OCI-LY7 (cell line): ENCODE measurements around the gene FAAP20. TPM values are rescaled to one million over a fixed set of nuclear protein-coding genes. Genes with fewer than 3 reads are reported as not detected.

Source experiments
- BruUV-seq: library from RNA; stranded (reverse); fragments of 400-500 nt; replicated peaks from 2 replicates; lab custom pipeline; 2021; lab: Mats Ljungman, UMichigan
- CTCF ChIA-PET: fragments of 300-600 bp; sonication (Branson Sonifier 250); formaldehyde crosslinking; loops from one replicate; lab custom pipeline; 2022; ENCODE audit warnings: antibody characterized with exemption; ENCODE audit not compliant: unreplicated experiment; lab: Charles Lee
- POLR2A ChIA-PET: fragments of 300-600 bp; sonication (Branson Sonifier 250); formaldehyde crosslinking; loops from one replicate; lab custom pipeline; 2022; ENCODE audit warnings: antibody characterized with exemption; lab: Charles Lee
- DNase-seq: peaks from one replicate; pipeline ENCODE4 v3.0.0-alpha.2; 2015; ENCODE audit warnings: low spot score
- H2AFZ ChIP-seq: fragments of 200-600 bp; sonication (generic), shearing (Covaris generic); 2 replicates; pipeline ENCODE4 v1.6.1; 2014; ENCODE audit warnings: mild to moderate bottlenecking, antibody characterized with exemption, low read length, moderate library complexity
- H3K27ac ChIP-seq: fragments of 200-600 bp; sonication (generic); 2 replicates; pipeline ENCODE4 v1.5.1; 2014; ENCODE audit warnings: mixed run types, low read depth, mild to moderate bottlenecking, moderate library complexity, low read length, inconsistent platforms; ENCODE audit not compliant: poor library complexity, severe bottlenecking
- H3K36me3 ChIP-seq: fragments of 200-600 bp; sonication (generic); 2 replicates; pipeline ENCODE4 v1.6.1; 2014; ENCODE audit warnings: mild to moderate bottlenecking, antibody characterized with exemption, low read length, moderate library complexity, mixed read lengths; ENCODE audit not compliant: insufficient read depth
- H3K4me1 ChIP-seq: fragments of 200-600 bp; sonication (generic); 2 replicates; pipeline ENCODE4 v1.5.1; 2014; ENCODE audit warnings: mild to moderate bottlenecking, low read length; ENCODE audit not compliant: insufficient read depth, poor library complexity, severe bottlenecking
- H3K4me2 ChIP-seq: fragments of 200-600 bp; sonication (generic); 2 replicates; pipeline ENCODE4 v1.6.1; 2014; ENCODE audit warnings: mild to moderate bottlenecking, low read length
- H3K4me3 ChIP-seq: fragments of 200-600 bp; sonication (generic); 2 replicates; pipeline ENCODE4 v1.5.1; 2014; ENCODE audit warnings: mild to moderate bottlenecking, low read depth, low read length; ENCODE audit not compliant: poor library complexity, severe bottlenecking
- H3K79me2 ChIP-seq: fragments of 200-600 bp; sonication (generic); 2 replicates; pipeline ENCODE4 v1.6.1; 2016; ENCODE audit warnings: low read depth, mild to moderate bottlenecking, low read length, moderate library complexity, mixed read lengths; ENCODE audit not compliant: insufficient read depth
- H3K9me2 ChIP-seq: fragments of 200-600 bp; sonication (generic); 2 replicates; pipeline ENCODE4 v1.6.1; 2016; ENCODE audit warnings: mild to moderate bottlenecking, low read length, mixed read lengths; ENCODE audit not compliant: insufficient read depth
- H3K9me3 ChIP-seq: fragments of 200-600 bp; sonication (generic); 2 replicates; pipeline ENCODE4 v1.6.1; 2014; ENCODE audit warnings: mild to moderate bottlenecking, mixed run types, low read length, mixed read lengths
- H4K20me1 ChIP-seq: fragments of 200-600 bp; sonication (generic); 2 replicates; pipeline ENCODE4 v1.6.1; 2014; ENCODE audit warnings: mild to moderate bottlenecking, antibody characterized with exemption, low read length, moderate library complexity, mixed read lengths; ENCODE audit not compliant: insufficient read depth
- CTCF ChIP-seq: fragments of 200-600 bp; sonication (generic); conservative IDR thresholded peaks from 2 replicates; pipeline ENCODE4 v1.5.1; 2014; ENCODE audit warnings: mild to moderate bottlenecking, antibody characterized with exemption, low read length, moderate library complexity, mixed read lengths
- EZH2phosphoT487 ChIP-seq: fragments of 200-600 bp; sonication (generic); IDR thresholded peaks from 2 replicates; pipeline ENCODE4 v1.6.1; 2018; ENCODE audit warnings: low read depth, borderline replicate concordance, mild to moderate bottlenecking, mixed run types, antibody characterized with exemption, low read length, moderate library complexity, mixed read lengths
- intact Hi-C: fragments of 100-400 bp; cut with micrococcal nuclease; formaldehyde crosslinking; loops from one replicate; pipeline ENCODE4 v1.10.0; 2022; ENCODE audit not compliant: unreplicated experiment
- total RNA-seq, 2 experiments: library from RNA; depleted of rRNA in 1 of 2; stranded (reverse); fragments of >200 nt in 1 of 2; shearing (Covaris generic) in 1 of 2; gene quantifications; 2 replicates each; pipeline ENCODE4 v1.2.3, GENCODE V29; 2014 to 2022

The FAAP20 gene
- total RNA-seq, 2 experiments from 2014 or later = 47.4 to 55.7 TPM

GRCh38 chr1:2166695-2167094, 27.9 kb downstream of the FAAP20 start:
- H3K9me2 ChIP-seq = no peaks in the 10 kb centered on the region
- H3K36me3 ChIP-seq = no peaks in the 10 kb centered on the region; the same call in 1 of the 2 replicates
- H3K4me2 ChIP-seq = no peak overlapping the region
- H3K4me3 ChIP-seq = no peak overlapping the region
- CTCF ChIA-PET = no interaction called here
- TF ChIP-seq EZH2phosphoT487 (no peak), CTCF (no peak)
- intact Hi-C loops = no loop called here
- no peak overlapping the region for H2AFZ ChIP-seq
- H3K79me2 ChIP-seq = no peaks in the 10 kb centered on the region
- POLR2A ChIA-PET = interaction anchor here (0.6 kb wide), 1 partner anchor 23 kb away, joined by 4 read pairs; no protein-coding TSS in a partner anchor
- DNase-seq = no peak
- no peaks in the 10 kb centered on the region for H4K20me1 ChIP-seq
- no TSS peak for BruUV-seq
- H3K4me1 ChIP-seq = no peaks in the 10 kb centered on the region
- H3K9me3 ChIP-seq = no peaks in the 10 kb centered on the region
- H3K27ac ChIP-seq = no peak overlapping the region

- no peaks in the 10 kb centered on the region; the same call in 1 of the 2 replicates for H3K36me3 ChIP-seq
- no peak overlapping the region for H3K4me2 ChIP-seq
- ChIA-PET POLR2A (no interaction called here), CTCF (no interaction called here)
- DNase-seq = no peak
- no peaks in the 10 kb centered on the region for H4K20me1 ChIP-seq
- no peak overlapping the region for H3K27ac ChIP-seq
- H3K4me1 ChIP-seq = no peaks in the 10 kb centered on the region
- H3K9me2 ChIP-seq = no peaks in the 10 kb centered on the region
- H2AFZ ChIP-seq = no peak overlapping the region
- intact Hi-C loops = no loop called here
- no peaks in the 10 kb centered on the region for H3K9me3 ChIP-seq
- no peaks in the 10 kb centered on the region for H3K79me2 ChIP-seq
- TF ChIP-seq EZH2phosphoT487 = no peak
- TF ChIP-seq CTCF = no peak
- H3K4me3 ChIP-seq = no peak overlapping the region
- BruUV-seq = no TSS peak
These were observed 28.3 kb downstream of the FAAP20 start for GRCh38 chr1:2166254-2166653.

GRCh38 chr1:2165646-2166045, 28.9 kb downstream of the FAAP20 start:
- no peaks in the 10 kb centered on the region for H3K9me3 ChIP-seq
- ChIA-PET POLR2A (no interaction called here), CTCF (no interaction called here)
- no peaks in the 10 kb centered on the region for H3K9me2 ChIP-seq
- H3K4me1 ChIP-seq = no peaks in the 10 kb centered on the region
- no peaks in the 10 kb centered on the region; the same call in 1 of the 2 replicates for H3K36me3 ChIP-seq
- no peak for DNase-seq
- no peak overlapping the region for H3K27ac ChIP-seq
- H3K79me2 ChIP-seq = no peaks in the 10 kb centered on the region
- no peaks in the 10 kb centered on the region for H4K20me1 ChIP-seq
- no TSS peak for BruUV-seq
- intact Hi-C loops = no loop called here
- no peak overlapping the region for H3K4me3 ChIP-seq
- no peak overlapping the region for H2AFZ ChIP-seq
- TF ChIP-seq EZH2phosphoT487 (no peak), CTCF (no peak)
- H3K4me2 ChIP-seq = no peak overlapping the region
